ENCODE measurements around the gene CRABP2.

CRABP2 gene

DNA sequence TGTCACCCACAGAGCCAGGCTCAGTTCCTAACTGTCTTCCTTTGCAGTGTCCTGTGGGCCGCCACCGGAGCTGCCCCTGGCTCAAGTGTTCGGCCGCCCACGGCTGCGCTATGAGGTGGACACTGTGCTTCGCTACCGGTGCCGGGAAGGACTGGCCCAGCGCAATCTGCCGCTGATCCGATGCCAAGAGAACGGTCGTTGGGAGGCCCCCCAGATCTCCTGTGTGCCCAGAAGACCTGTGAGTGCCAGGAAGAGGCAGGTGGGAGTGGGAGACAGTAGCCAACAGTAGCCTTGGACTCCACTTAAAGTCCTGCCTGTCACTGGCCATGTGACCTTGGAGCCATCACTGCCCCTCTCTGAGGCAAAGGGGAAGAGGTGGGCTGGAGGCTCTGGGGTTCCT is 46.9 kb downstream of the CRABP2 start:
- in situ Hi-C loops (cut with MboI; ENCODE audit: low sequenced_read_pairs, unreplicated experiment) = no loop called here

DNA sequence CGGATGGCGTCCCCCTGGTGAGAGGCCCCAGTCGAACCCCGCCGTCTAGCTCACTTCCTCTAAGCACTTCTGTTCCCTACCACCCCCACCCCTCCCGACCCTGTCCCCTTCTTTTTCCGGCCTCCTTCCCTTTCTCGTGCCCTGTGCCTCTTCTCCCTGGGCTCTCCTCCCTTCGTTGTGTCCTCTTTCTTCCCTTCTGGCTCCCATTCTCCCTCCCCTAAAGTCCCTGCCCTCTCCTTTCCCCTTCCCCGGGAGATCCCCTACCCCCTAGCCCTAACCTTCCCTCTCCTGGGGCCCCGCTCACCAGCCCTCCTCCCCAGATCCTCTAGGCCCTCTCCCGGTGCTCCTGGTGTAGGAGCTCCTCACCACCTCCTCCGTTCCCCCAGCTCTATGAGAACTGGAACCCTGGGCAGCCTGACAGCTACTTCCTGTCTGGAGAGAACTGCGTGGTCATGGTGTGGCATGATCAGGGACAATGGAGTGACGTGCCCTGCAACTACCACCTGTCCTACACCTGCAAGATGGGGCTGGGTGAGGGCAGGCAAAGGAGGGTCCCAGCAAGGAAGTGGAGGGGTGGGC is 47.6 kb downstream of the CRABP2 start:
- in situ Hi-C loops (cut with MboI; ENCODE audit: low sequenced_read_pairs, unreplicated experiment) = no loop called here
- DNase-seq (ENCODE audit: low spot score) = no peak
- TF ChIP-seq, protein P1, sequence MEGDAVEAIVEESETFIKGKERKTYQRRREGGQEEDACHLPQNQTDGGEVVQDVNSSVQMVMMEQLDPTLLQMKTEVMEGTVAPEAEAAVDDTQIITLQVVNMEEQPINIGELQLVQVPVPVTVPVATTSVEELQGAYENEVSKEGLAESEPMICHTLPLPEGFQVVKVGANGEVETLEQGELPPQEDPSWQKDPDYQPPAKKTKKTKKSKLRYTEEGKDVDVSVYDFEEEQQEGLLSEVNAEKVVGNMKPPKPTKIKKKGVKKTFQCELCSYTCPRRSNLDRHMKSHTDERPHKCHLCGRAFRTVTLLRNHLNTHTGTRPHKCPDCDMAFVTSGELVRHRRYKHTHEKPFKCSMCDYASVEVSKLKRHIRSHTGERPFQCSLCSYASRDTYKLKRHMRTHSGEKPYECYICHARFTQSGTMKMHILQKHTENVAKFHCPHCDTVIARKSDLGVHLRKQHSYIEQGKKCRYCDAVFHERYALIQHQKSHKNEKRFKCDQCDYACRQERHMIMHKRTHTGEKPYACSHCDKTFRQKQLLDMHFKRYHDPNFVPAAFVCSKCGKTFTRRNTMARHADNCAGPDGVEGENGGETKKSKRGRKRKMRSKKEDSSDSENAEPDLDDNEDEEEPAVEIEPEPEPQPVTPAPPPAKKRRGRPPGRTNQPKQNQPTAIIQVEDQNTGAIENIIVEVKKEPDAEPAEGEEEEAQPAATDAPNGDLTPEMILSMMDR (IDR thresholded peaks at IDR 0.05; ENCODE audit: borderline replicate concordance, control extremely low read depth, extremely low read depth, insufficient read depth, missing control alignments) = no peak

More for the DNA sequence above, 46.9 kb downstream of the CRABP2 start:
- TF ChIP-seq, protein P1 (IDR thresholded peaks at IDR 0.05; ENCODE audit: borderline replicate concordance, control extremely low read depth, extremely low read depth, insufficient read depth, missing control alignments) = no peak
- DNase-seq (ENCODE audit: low spot score) = no peak

DNA sequence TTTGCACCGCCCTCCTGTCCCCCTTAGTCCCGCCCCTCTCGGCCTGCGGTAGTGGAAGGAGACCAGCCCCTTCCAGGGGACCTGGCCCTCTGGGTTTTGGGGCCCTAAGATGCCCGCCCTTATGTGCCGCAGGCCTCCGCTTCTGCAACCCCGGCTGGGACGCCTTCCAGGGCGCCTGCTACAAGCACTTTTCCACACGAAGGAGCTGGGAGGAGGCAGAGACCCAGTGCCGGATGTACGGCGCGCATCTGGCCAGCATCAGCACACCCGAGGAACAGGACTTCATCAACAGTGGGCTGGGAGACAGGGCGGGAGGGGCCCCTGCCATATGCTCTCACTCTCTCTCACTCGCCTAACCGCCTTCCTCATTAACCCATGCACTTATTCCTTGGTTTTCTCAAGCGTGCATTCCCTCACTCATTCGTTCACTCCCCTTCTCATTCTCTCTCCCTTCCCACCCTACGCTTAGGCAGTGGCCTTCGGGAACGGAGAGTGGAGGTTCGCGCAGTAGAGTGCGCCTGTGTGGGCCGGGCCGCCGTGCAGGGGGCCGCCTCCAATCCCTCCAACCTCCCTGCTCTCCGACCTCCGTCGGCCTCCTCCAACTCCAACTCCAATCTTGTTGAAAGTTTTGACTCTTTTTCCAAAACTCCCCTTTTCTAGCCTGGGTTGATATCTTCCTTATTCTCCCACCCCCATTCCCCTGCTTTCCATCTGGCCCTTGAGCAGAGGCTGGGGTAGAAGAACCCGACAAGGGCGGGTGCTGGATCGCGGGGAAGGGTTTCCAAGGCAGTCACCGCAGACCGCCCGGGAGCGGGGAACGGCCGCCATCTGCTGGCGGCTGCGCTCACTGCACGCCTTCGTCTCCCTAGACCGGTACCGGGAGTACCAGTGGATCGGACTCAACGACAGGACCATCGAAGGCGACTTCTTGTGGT is 48.3 kb downstream of the CRABP2 start:
- TF ChIP-seq, protein P1 (IDR thresholded peaks at IDR 0.05; ENCODE audit: borderline replicate concordance, control extremely low read depth, extremely low read depth, insufficient read depth, missing control alignments) = peak; percentile 93
- in situ Hi-C loops (cut with MboI; ENCODE audit: low sequenced_read_pairs, unreplicated experiment) = no loop called here
- DNase-seq (ENCODE audit: low spot score) = peak; percentile 84

DNA sequence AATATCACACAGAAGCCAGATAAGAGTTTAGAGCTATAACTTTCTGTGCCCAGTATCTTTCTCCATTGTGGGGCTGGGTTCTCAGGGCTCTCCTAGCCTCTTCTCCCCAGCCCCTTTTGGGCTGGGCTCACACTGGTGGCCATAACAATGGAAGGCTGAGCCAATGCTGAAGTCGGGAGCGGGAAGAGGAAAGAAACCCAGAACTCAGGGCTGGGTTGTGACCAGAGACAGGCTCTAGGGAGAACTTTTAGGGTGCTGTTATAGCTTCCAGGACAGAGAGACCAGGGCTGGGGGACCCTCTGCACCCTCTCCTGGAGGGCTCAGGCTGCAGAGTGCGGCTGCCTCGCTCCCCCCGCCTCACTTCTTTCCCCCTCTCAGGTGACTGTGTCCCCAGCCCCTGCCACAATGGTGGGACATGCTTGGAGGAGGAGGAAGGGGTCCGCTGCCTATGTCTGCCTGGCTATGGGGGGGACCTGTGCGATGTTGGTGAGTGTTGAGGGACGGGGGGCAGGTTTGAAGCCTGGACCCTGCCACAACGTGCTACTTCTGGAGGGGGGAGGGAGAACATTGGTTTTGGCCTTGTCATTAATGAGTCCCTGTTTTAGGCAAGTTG is 49.4 kb downstream of the CRABP2 start:
- no peak for DNase-seq (ENCODE audit: low spot score)
- TF ChIP-seq, protein P1 (IDR thresholded peaks at IDR 0.05; ENCODE audit: borderline replicate concordance, control extremely low read depth, extremely low read depth, insufficient read depth, missing control alignments) = no peak
- in situ Hi-C loops (cut with MboI; ENCODE audit: low sequenced_read_pairs, unreplicated experiment) = no loop called here

DNA sequence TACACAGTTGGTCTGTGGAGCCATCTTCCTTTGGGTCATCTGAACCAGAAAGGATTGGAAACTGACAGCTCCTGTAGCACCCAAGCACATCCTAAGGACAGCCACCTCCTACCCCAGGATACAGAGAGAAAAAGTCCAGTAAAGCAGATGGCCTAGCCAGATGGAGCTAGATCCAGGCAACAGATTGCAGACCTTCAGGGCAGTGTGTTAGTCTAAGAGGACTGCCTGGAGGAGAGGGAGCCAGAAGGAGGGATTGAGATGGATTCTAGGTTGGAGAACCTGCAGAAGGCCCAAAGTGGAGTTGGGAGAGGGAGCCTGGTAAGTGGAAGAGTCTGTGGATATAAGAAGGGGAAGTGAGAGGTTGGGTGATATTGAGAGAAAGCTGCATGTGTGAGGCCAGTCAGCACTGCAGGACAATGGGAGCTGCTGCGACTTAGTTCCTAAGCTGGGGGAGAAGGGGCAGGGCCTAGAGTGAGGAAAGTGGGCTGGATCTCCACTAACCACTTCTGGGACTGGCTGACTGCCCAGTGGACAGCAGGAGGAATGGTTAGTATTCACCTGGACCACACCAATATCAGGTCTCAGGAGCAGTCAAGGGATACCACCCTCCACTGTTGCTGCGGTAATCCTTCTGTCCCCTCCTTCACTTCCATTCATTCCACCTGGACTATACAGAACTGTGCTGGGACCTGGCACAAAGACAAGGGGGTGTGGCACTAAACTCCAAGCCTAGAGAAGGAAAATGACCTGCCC is 50.1 kb downstream of the CRABP2 start:
- no peak for DNase-seq (ENCODE audit: low spot score)
- in situ Hi-C loops (cut with MboI; ENCODE audit: low sequenced_read_pairs, unreplicated experiment) = no loop called here
- TF ChIP-seq, protein P1 (IDR thresholded peaks at IDR 0.05; ENCODE audit: borderline replicate concordance, control extremely low read depth, extremely low read depth, insufficient read depth, missing control alignments) = no peak

DNA sequence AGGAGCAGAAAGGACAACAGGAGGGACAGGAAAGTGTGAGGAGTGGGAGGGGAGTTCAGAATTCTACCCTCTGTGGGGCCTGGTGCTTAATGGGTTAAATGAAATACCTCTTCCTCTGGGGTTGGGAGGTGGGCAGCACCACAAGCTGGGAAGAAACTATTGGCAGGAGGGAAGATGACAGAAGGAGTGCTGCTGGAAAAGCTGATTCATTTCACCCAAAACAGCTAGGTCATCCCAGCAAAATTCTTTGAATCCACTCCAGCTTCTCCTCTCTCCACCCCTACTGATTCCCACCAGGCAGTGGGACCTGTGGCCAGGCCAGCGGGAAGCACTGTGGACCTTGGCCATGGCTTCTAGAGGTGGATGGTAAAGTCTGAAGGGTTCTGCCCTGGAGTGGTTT is 50.7 kb downstream of the CRABP2 start:
- no peak for DNase-seq (ENCODE audit: low spot score)
- TF ChIP-seq, protein P1 (IDR thresholded peaks at IDR 0.05; ENCODE audit: borderline replicate concordance, control extremely low read depth, extremely low read depth, insufficient read depth, missing control alignments) = no peak
- in situ Hi-C loops (cut with MboI; ENCODE audit: low sequenced_read_pairs, unreplicated experiment) = no loop called here
